HTR-8/SVneo (cell line): ENCODE data around the gene KCNAB1.

Experiments
- DNase-seq: peaks from one replicate; pipeline ENCODE4 v3.0.0; 2011; ENCODE audit warnings: low spot score, mixed read lengths; ENCODE audit not compliant: insufficient read length
- FAIRE-seq: peaks from 2 replicates; lab custom pipeline; 2011; peaks lifted over from hg19 to GRCh38; lab: Jason Lieb, UNC

The KCNAB1 gene

GRCh38 chr3:156300929-156301840, 180.8 kb downstream of the KCNAB1 start:
- DNase-seq (no peak), FAIRE-seq (no peak)

GRCh38 chr3:156303001-156303707, 182.8 kb downstream of the KCNAB1 start:
- no peak for FAIRE-seq
- no peak for DNase-seq

DNA sequence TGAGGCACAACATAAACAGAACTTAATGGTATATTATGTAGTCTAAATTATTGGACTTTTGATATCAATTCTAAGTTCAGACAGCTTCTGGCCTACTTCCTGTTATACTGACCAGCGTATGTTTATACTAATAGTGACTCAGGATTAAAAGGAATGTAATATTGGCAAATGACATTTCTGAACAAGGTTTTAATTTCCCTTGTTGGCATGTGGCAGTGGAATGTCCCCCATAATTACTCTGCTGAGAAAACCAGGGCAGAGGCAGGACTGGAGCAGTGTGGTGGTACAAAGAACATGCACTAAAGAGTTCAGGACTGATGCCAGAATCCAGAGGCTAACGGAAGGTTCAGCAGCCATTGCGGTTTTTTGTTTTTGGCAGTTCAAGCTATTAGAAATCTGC, 184.0 kb downstream of the KCNAB1 start:
- FAIRE-seq, result no peak
- DNase-seq, result no peak

- FAIRE-seq, result no peak
- DNase-seq, result no peak
Observed at GRCh38 chr3:156305672-156306071, 185.3 kb downstream of the KCNAB1 start.

- DNase-seq, result no peak
- FAIRE-seq, result no peak
Observed at GRCh38 chr3:156307704-156308103, 187.3 kb downstream of the KCNAB1 start.

DNA sequence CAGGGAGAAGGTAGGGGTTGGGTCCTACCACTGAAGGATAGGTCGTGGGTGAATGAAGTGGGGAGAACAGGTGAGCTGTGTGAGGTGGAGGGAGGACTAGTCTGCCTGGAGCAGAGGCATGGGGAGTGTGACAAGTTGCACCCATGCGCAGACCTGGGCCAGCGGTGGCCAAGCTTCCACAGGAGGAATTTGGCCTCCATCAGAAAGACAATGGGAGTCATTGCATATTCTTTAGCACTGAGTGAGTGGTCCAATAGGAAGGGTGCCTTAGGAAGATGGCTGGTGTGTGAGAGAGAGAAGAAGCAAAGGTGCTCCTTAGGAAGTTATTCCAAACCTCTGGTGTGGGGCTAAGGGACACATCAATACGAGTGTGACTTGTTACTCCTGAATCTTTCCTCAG, 191.1 kb downstream of the KCNAB1 start:
- no peak for FAIRE-seq
- no peak for DNase-seq

- no peak for DNase-seq
- no peak for FAIRE-seq
Observed at GRCh38 chr3:156311930-156312329, 191.6 kb downstream of the KCNAB1 start.

DNA sequence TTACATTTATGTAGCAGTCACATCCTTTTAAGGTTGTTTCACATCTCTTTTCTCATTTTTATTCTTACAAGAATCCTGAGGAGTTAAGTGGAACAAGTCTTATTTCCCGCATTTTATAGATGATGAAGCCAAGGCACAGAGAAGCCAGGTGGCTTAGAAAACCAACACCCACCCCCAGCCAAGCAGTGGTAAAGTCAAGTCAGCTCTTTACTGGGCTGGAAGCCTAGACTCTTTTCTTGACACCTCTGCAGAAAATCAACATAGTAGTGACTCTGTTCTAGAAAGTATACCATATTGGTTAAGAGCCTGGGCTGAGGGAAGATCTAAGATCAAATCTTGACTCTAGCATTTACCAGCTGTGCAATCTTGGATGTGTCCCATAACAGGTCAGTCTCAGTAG, 195.7 kb downstream of the KCNAB1 start:
- FAIRE-seq (no peak), DNase-seq (no peak)

GRCh38 chr3:156317462-156318074, 197.2 kb downstream of the KCNAB1 start:
- DNase-seq (peak; percentile 9), FAIRE-seq (no peak)

GRCh38 chr3:156321945-156322344, 201.6 kb downstream of the KCNAB1 start:
- DNase-seq, result no peak
- no peak for FAIRE-seq

- no peak for DNase-seq
- no peak for FAIRE-seq
Observed at GRCh38 chr3:156323466-156323865, 203.1 kb downstream of the KCNAB1 start.

DNA sequence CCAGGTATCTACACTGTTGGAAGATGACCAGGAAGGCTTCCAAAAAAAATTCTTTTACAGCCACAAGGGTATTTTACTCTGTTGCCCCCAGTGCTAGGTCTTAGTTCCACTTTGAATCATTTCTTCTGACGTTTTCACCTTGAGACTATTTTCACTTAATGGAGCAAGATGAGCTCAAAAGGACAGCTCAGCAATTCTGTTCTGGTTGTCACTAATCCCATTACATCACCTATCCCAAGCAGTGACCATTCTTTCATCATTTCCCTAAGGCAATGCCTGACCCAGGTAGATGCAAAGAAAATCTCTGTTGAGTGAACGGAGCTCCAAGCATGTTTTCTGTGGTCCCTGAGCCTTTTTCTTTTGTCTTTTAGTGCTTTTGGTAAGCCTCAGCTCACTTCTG, 210.0 kb downstream of the KCNAB1 start:
- FAIRE-seq, result no peak
- no peak for DNase-seq

GRCh38 chr3:156332304-156332703, 211.9 kb downstream of the KCNAB1 start:
- DNase-seq (no peak), FAIRE-seq (no peak)

GRCh38 chr3:156334841-156335545, 214.6 kb downstream of the KCNAB1 start:
- DNase-seq (no peak), FAIRE-seq (no peak)

DNA sequence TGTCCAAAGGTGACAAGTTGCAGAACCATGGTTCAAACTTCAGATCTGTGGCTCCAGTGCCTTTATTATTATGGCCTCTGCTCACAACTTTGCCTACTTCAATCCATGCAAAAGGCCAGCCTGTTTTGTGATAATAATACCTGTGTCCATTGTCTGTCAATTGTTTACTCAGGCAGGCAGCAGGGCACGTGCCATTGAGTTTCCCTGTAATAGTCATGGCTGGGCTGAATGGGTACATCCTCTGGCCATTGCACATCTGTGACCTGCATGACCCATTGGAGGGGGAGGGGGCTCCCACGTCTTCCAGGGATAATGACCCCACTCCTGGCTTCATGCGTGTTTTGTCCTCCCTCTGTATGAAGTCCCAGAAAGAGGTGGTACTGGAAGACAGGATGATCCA, 219.1 kb downstream of the KCNAB1 start:
- FAIRE-seq, result no peak
- no peak for DNase-seq

DNA sequence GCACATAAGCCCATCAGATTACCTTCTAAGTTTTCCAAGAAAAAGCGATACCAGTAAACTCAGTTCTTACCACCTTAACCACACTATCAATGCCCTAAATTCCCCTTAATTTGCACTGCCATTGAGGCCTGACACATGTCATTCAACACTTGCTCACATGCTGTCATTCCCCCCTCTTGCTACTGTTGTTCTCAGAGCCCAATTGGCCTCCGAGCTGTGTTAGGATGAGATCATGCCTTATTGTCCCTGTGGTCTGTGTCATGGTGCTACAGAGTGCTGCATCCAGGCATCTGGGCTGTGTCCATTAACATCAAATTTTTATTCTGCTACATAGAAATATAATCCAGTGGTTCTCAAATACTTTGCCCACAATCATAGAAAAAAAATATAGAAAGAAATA, 221.0 kb downstream of the KCNAB1 start:
- no peak for DNase-seq
- no peak for FAIRE-seq

DNA sequence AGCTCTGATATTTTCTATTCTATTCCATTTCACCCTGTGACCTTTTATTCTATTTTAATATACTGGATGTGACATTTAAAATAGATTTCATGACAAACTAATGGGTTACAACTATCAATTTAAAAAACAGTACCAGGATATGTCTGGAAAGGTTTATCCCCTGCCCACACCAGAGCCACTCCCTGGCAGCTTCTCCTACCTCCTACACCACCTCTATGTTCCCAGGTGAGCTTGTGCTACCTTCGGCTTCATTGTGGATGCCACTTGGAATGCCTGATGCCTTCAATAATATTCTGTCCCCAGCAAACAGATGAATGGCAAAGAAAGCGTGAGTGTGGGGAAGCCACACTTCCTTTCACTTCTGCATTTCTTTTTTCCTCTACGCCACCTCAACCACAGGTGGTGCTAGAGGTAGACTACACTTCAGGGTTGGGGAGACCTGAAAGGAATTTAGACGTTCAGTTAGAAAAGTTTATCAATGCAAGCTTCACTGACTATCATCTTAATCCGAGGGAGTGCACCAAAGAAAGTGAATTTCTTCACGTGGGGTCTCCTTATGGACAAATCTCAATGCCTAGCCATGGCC, 221.5 kb downstream of the KCNAB1 start:
- no peak for FAIRE-seq
- no peak for DNase-seq

DNA sequence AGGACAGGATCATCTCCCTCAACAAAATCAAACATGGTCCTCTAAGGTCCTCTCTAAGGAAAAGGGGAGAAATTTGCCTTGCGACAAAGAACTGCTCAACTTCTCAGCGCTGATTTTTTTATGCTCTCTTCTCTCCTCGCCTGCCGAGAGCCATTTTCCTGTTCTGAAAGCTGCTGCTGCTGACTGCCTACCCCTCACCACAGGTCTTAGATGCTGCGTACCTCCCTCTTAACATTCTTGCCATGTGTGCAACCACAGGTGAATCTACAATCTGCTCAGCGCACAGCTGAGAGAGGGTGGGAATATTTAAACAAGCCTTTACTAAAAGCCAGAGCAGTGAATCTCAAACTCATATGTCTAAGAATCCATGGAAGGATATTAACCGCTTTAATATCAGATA, 223.8 kb downstream of the KCNAB1 start:
- FAIRE-seq, result no peak
- DNase-seq, result no peak

DNA sequence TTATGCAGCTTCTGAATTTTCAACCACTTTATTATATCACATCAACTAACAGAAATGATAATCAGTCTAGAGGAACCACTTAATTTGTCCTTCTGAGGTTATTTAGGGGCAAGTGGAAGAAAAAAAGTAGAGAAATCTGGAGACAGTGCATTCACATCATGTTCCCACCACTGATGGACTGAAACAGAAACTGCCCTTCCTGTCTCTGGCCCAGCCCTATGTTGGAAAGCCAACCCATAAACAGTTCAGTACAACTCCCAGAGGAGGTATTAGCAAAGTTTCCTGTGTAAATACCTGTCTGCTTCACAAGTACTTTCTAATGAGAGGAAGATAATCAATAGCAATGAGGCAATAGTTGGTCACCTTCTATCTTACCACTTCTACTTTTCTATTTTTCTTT, 228.7 kb downstream of the KCNAB1 start:
- no peak for FAIRE-seq

DNA sequence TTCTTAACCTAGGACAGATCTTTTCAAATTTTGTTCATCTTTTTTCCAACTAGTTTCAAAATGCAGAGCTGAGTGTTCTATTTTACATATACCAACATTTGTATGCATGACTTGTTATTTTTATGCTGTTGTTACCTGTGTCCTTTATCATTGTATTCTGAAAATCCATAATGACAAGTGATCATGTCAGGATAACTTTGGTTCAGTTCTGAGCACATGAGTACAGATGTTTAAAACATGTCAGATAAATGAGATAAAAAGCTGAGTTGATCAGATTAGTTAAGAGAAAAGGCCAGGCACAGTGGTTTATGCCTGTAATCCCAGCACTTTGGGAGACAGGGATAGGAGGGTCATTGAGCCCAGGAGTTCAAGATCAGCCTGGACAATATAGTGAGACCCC, 229.6 kb downstream of the KCNAB1 start:
- FAIRE-seq (no peak), DNase-seq (no peak)

More for the DNA sequence above, 228.7 kb downstream of the KCNAB1 start:
- no peak for DNase-seq
